Measurements from ENCODE around the gene EFHC1. TPM values are rescaled to one million over a fixed set of nuclear protein-coding genes. Genes with fewer than 3 reads are reported as not detected.
A peak's percentile ranks its signal among the peaks of the same experiment; 100 is the strongest.

The EFHC1 gene
- total RNA-seq, 1 donor: 30.3 TPM

- no peak overlapping the region for H3K4me3 ChIP-seq (ENCODE audit: low read depth, low read length)
- no peak for TF ChIP-seq CTCF (IDR thresholded peaks at IDR 0.05; ENCODE audit: insufficient read depth, low read length)
- no peak for DNase-seq (ENCODE audit: low read depth)
Observed at GRCh38 chr6:52543729-52544601, 123.8 kb downstream of the EFHC1 start.

- no peak overlapping the region for H3K4me3 ChIP-seq (ENCODE audit: low read depth, low read length)
- no peak for TF ChIP-seq CTCF (IDR thresholded peaks at IDR 0.05; ENCODE audit: insufficient read depth, low read length)
- DNase-seq (ENCODE audit: low read depth): no peak
Observed at GRCh38 chr6:52544602-52545405, 124.7 kb downstream of the EFHC1 start.

GRCh38 chr6:52545406-52546119 is 125.4 kb downstream of the EFHC1 start:
- no peak overlapping the region for H3K4me3 ChIP-seq (ENCODE audit: low read depth, low read length)
- no peak for DNase-seq (ENCODE audit: low read depth)
- TF ChIP-seq CTCF (IDR thresholded peaks at IDR 0.05; ENCODE audit: insufficient read depth, low read length): no peak

GRCh38 chr6:52546192-52546591 is 126.0 kb downstream of the EFHC1 start:
- no peak for DNase-seq (ENCODE audit: low read depth)
- no peak overlapping the region for H3K4me3 ChIP-seq (ENCODE audit: low read depth, low read length)
- no peak for TF ChIP-seq CTCF (IDR thresholded peaks at IDR 0.05; ENCODE audit: insufficient read depth, low read length)

- no peak for DNase-seq (ENCODE audit: low read depth)
- TF ChIP-seq CTCF (IDR thresholded peaks at IDR 0.05; ENCODE audit: insufficient read depth, low read length): no peak
- H3K4me3 ChIP-seq (ENCODE audit: low read depth, low read length): no peak overlapping the region
Observed at GRCh38 chr6:52546678-52547077, 126.5 kb downstream of the EFHC1 start.

- no peak overlapping the region for H3K4me3 ChIP-seq (ENCODE audit: low read depth, low read length)
- no peak for TF ChIP-seq CTCF (IDR thresholded peaks at IDR 0.05; ENCODE audit: insufficient read depth, low read length)
- peak; percentile 60 for DNase-seq (ENCODE audit: low read depth)
Observed at GRCh38 chr6:52547647-52548352, 127.7 kb downstream of the EFHC1 start.

Measured in fibroblast of the aortic adventitia (primary cell).